ENCODE data around the gene FAM83B. TPM values are rescaled to one million over a fixed set of nuclear protein-coding genes. Genes with fewer than 3 reads are reported as not detected.

FAM83B gene
- total RNA-seq, 1 donor, result not detected

DNA sequence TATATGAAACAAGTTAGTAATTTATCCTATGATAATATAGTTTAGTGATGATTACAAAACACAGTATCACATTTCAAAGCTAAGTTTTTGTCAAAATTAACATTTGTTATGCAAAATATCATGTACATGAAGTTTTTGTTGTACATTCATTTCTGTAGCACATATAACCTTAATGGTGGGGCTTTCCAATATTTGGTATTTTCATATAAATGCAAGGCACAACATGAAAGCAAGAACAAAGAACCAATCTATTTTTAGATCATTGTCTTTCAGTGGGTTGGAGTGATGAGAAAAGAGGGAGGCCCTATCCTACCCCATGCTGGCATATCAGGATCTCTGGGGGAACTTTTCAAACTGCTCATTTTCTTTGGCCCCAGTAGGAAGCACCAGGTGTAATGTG, 53.4 kb downstream of the FAM83B start:
- DNase-seq (ENCODE audit: insufficient read length, low spot score, missing footprints), result no peak
- TF ChIP-seq, protein P1, sequence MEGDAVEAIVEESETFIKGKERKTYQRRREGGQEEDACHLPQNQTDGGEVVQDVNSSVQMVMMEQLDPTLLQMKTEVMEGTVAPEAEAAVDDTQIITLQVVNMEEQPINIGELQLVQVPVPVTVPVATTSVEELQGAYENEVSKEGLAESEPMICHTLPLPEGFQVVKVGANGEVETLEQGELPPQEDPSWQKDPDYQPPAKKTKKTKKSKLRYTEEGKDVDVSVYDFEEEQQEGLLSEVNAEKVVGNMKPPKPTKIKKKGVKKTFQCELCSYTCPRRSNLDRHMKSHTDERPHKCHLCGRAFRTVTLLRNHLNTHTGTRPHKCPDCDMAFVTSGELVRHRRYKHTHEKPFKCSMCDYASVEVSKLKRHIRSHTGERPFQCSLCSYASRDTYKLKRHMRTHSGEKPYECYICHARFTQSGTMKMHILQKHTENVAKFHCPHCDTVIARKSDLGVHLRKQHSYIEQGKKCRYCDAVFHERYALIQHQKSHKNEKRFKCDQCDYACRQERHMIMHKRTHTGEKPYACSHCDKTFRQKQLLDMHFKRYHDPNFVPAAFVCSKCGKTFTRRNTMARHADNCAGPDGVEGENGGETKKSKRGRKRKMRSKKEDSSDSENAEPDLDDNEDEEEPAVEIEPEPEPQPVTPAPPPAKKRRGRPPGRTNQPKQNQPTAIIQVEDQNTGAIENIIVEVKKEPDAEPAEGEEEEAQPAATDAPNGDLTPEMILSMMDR (IDR thresholded peaks at IDR 0.05; ENCODE audit: extremely low read depth, low read depth, low read length), result no peak
- H3K4me1 ChIP-seq (ENCODE audit: insufficient read depth, low read length), result peaks cover 3% of the 10 kb centered on the region
- H2AFZ ChIP-seq (ENCODE audit: low read length), result no peak overlapping the region
- no peaks in the 10 kb centered on the region for H4K20me1 ChIP-seq (ENCODE audit: insufficient read depth, low read length)
- H3K4me3 ChIP-seq (ENCODE audit: insufficient read depth, low read length), result no peak overlapping the region
- no peaks in the 10 kb centered on the region for H3K9me3 ChIP-seq (ENCODE audit: low read depth, low read length)
- H3K27ac ChIP-seq (ENCODE audit: low read depth, low read length), result no peak overlapping the region
- H3K79me2 ChIP-seq (ENCODE audit: insufficient read depth, low read length), result no peaks in the 10 kb centered on the region
- H3K4me2 ChIP-seq (ENCODE audit: insufficient read depth, low read length), result no peak overlapping the region
- H3K27me3 ChIP-seq (ENCODE audit: insufficient read depth, low read length), result no peaks in the 10 kb centered on the region
- no peaks in the 10 kb centered on the region for H3K36me3 ChIP-seq (ENCODE audit: insufficient read depth, low read length)

DNA sequence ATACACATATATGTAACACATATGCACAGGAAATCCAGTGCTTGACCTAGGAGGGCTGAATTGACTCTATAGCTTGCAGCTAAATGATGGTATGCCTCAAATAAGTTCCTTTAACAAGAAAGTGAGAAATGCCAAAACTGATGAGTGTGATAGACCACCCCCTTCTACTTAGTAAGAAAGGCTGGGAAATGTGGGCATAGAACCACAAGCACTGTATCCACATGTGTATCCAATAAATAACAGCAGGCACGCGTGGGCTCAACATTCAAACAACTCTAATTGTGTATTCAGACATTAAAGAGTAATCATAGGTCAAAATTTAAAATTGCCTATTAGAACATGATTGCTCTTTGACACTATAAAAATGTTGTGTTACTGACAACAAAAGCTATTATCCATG, 54.1 kb downstream of the FAM83B start:
- no peak overlapping the region for H3K27ac ChIP-seq (ENCODE audit: low read depth, low read length)
- H3K79me2 ChIP-seq (ENCODE audit: insufficient read depth, low read length), result no peaks in the 10 kb centered on the region
- H2AFZ ChIP-seq (ENCODE audit: low read length), result no peak overlapping the region
- no peaks in the 10 kb centered on the region for H3K9me3 ChIP-seq (ENCODE audit: low read depth, low read length)
- no peaks in the 10 kb centered on the region for H3K36me3 ChIP-seq (ENCODE audit: insufficient read depth, low read length)
- no peaks in the 10 kb centered on the region for H4K20me1 ChIP-seq (ENCODE audit: insufficient read depth, low read length)
- no peak for DNase-seq (ENCODE audit: insufficient read length, low spot score, missing footprints)
- TF ChIP-seq, protein P1 (IDR thresholded peaks at IDR 0.05; ENCODE audit: extremely low read depth, low read depth, low read length), result no peak
- peaks cover 3% of the 10 kb centered on the region for H3K4me1 ChIP-seq (ENCODE audit: insufficient read depth, low read length)
- H3K4me2 ChIP-seq (ENCODE audit: insufficient read depth, low read length), result no peak overlapping the region
- H3K27me3 ChIP-seq (ENCODE audit: insufficient read depth, low read length), result no peaks in the 10 kb centered on the region
- H3K4me3 ChIP-seq (ENCODE audit: insufficient read depth, low read length), result no peak overlapping the region

DNA sequence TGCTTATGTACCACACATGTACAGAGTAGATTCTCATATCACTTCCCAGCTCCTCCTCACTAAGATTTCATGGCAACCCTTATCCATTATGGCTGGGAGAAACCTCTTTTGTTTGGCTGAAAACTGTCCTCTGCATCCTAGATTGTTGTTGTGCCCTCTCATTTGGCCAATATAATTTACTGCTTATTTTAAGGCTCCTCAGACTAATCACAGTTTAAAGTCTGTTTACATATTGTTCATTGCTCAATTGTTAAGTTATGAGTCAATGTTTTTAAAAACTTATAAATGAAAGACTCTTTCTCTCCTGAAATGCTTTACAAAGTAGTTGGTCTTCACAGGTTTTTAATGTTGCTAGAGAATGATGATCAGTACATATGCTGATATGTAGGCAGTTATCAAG, 57.3 kb downstream of the FAM83B start:
- H3K27ac ChIP-seq (ENCODE audit: low read depth, low read length), result no peak overlapping the region
- no peak overlapping the region for H3K4me3 ChIP-seq (ENCODE audit: insufficient read depth, low read length)
- H4K20me1 ChIP-seq (ENCODE audit: insufficient read depth, low read length), result no peaks in the 10 kb centered on the region
- H3K4me2 ChIP-seq (ENCODE audit: insufficient read depth, low read length), result no peak overlapping the region
- no peaks in the 10 kb centered on the region for H3K9me3 ChIP-seq (ENCODE audit: low read depth, low read length)
- H3K4me1 ChIP-seq (ENCODE audit: insufficient read depth, low read length), result no peaks in the 10 kb centered on the region
- no peaks in the 10 kb centered on the region for H3K79me2 ChIP-seq (ENCODE audit: insufficient read depth, low read length)
- no peak overlapping the region for H2AFZ ChIP-seq (ENCODE audit: low read length)
- no peaks in the 10 kb centered on the region for H3K36me3 ChIP-seq (ENCODE audit: insufficient read depth, low read length)
- TF ChIP-seq, protein P1 (IDR thresholded peaks at IDR 0.05; ENCODE audit: extremely low read depth, low read depth, low read length), result no peak
- H3K27me3 ChIP-seq (ENCODE audit: insufficient read depth, low read length), result no peaks in the 10 kb centered on the region
- no peak for DNase-seq (ENCODE audit: insufficient read length, low spot score, missing footprints)

DNA sequence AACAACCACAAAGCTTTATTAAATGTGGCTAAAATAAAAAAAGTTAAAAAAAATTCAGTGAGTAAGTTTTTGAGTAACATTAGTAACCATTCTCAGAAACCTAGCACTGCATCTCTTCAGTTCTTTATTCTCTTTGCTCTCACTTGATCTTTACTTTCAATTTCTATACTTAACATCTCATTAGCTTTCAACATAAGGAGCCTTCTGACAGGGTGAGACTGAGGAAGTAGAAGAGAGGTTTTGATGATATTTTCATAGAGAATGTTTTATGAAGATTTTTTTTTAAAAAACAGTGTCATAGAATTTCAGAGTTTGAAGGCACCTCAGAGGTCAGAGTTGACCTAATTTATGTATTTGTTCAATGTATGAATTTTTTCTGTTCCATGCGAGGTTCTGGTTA, 60.8 kb downstream of the FAM83B start:
- DNase-seq (ENCODE audit: insufficient read length, low spot score, missing footprints), result no peak

More for the DNA sequence above, 60.8 kb downstream of the FAM83B start:
- H3K9me3 ChIP-seq (ENCODE audit: low read depth, low read length), result no peaks in the 10 kb centered on the region
- no peaks in the 10 kb centered on the region for H3K79me2 ChIP-seq (ENCODE audit: insufficient read depth, low read length)
- H3K27me3 ChIP-seq (ENCODE audit: insufficient read depth, low read length), result no peaks in the 10 kb centered on the region
- no peaks in the 10 kb centered on the region for H3K4me1 ChIP-seq (ENCODE audit: insufficient read depth, low read length)
- no peak overlapping the region for H3K27ac ChIP-seq (ENCODE audit: low read depth, low read length)
- H4K20me1 ChIP-seq (ENCODE audit: insufficient read depth, low read length), result no peaks in the 10 kb centered on the region
- H2AFZ ChIP-seq (ENCODE audit: low read length), result no peak overlapping the region
- H3K4me2 ChIP-seq (ENCODE audit: insufficient read depth, low read length), result no peak overlapping the region
- TF ChIP-seq, protein P1 (IDR thresholded peaks at IDR 0.05; ENCODE audit: extremely low read depth, low read depth, low read length), result no peak
- no peak overlapping the region for H3K4me3 ChIP-seq (ENCODE audit: insufficient read depth, low read length)
- no peaks in the 10 kb centered on the region for H3K36me3 ChIP-seq (ENCODE audit: insufficient read depth, low read length)

Data from osteoblast (primary cell).